K562 (cell line): ENCODE results near the gene RGS6. TPM values are rescaled to one million over a fixed set of nuclear protein-coding genes. Genes with fewer than 3 reads are reported as not detected.

Source experiments
- CHCHD3 ChIP-seq: fragments of 250-450 bp; sonication (Bioruptor Pico); IDR thresholded peaks from 2 replicates; pipeline ENCODE4 v2.1.2; 2022; ENCODE audit warnings: mild to moderate bottlenecking
- DNMT1 ChIP-seq: fragments of 450-650 bp; IDR thresholded peaks from 2 replicates; pipeline ENCODE4 v1.6.1; 2016; ENCODE audit warnings: antibody characterized with exemption, mild to moderate bottlenecking
- KLF6 ChIP-seq: fragments of 250-450 bp; sonication (Bioruptor Pico); IDR thresholded peaks from 2 replicates; pipeline ENCODE4 v1.4.0; 2020; ENCODE audit warnings: mild to moderate bottlenecking, moderate library complexity, borderline replicate concordance
- MXD1 ChIP-seq: fragments of 250-450 bp; sonication (Bioruptor Pico); IDR thresholded peaks from 2 replicates; pipeline ENCODE4 v1.8.0; 2021; ENCODE audit warnings: borderline replicate concordance, mild to moderate bottlenecking, moderate library complexity; ENCODE audit not compliant: poor library complexity, severe bottlenecking
- NR2C1 ChIP-seq, 2 experiments: fragments of 450-650 bp; IDR thresholded peaks; 2 replicates each; pipeline ENCODE4 v1.6.1; 2017; ENCODE audit warnings: mild to moderate bottlenecking in 2 of 2, antibody characterized with exemption in 1 of 2, inconsistent platforms in 1 of 2, missing compliant biosample characterization in 1 of 2, missing genetic modification characterization in 1 of 2
- ZNF609 ChIP-seq: sonication (generic); formaldehyde crosslinking; IDR thresholded peaks from 2 replicates; pipeline ENCODE4 v1.8.1; 2023; ENCODE audit warnings: missing genetic modification reagents, mild to moderate bottlenecking, borderline replicate concordance
- polyA plus RNA-seq, 8 experiments: library from polyadenylated mRNA; depleted of rRNA in 4 of 8; stranded (reverse) in 5 of 8; unstranded in 3 of 8; fragments of >200 nt; fragmentation: Nextera tagmentation in 2 of 8; fragmentation: Illumina TruSeq in 1 of 8; extraction: Ambion mirVana in 2 of 8; extraction: Trizol in 1 of 8; gene quantifications; 2 replicates each; pipeline versions ENCODE4 v1.2.1 to v1.2.3, GENCODE V29; 2011 to 2014; ENCODE audit warnings: inconsistent platforms in 1 of 8, missing spikeins in 1 of 8
- total RNA-seq, 7 experiments: library from RNA; depleted of rRNA in 6 of 7; stranded (reverse); fragments of >200 nt in 6 of 7; fragmentation: Illumina TruSeq in 2 of 7; extraction: Trizol in 2 of 7; gene quantifications; 2 replicates each; pipeline versions ENCODE4 v1.2.1 to v1.2.3, GENCODE V29; 2011 to 2021; ENCODE audit warnings: low replicate concordance in 1 of 7

RGS6 gene
- total and polyA plus RNA-seq, 9 of the 15 experiments (the other 6 are each of a cell fraction or from before 2014, with no cell fraction given), result not detected

- TF ChIP-seq ZNF609 (CRISPR knock-in tag), result no peak
- no peak for TF ChIP-seq CHCHD3 (CRISPR knock-in tag)
- TF ChIP-seq DNMT1, result no peak
- TF ChIP-seq NR2C1 (IDR thresholded peaks at IDR 0.05), result no peak
- TF ChIP-seq NR2C1 (tag; IDR thresholded peaks at IDR 0.05), result no peak
- no peak for TF ChIP-seq KLF6 (CRISPR knock-in tag)
- TF ChIP-seq MXD1 (CRISPR knock-in tag), result no peak
Observed at GRCh38 chr14:72064501-72064900, 132.3 kb downstream of the RGS6 start (continued).
